ENCODE data around the gene INSC. TPM values are rescaled to one million over a fixed set of nuclear protein-coding genes. Genes with fewer than 3 reads are reported as not detected.

The INSC gene
- total and polyA plus RNA-seq, 2 of the 4 experiments (the other 2 are of a cell fraction), result 0.53 to 1.4 TPM

DNA sequence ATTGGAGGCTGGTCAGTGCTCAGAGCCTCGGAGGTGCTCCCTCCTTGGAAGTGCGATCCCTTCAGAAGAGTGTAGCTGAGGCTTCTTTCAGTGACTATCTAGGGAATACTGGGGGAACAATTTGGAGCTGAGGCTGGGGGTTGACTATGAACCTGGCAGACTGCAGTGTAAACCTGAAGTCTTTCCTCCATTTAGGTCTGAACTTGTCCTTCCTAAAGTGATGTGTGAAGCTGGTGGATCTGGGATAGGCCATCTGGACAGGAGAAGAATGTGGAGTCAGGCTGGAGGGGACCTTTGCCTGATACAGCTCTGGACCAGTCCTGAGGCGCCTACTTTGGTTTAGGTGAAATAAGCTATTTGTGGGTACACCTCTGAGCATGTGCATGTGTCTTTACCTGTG is 3.5 kb upstream of the INSC start:
- peaks cover 0 to 12% of the 10 kb centered on the region in 2 experiments; a peak in 1 of 4 replicates for H3K79me1 ChIP-seq (ENCODE audit: low read depth in 1 of 2, low read length in 2 of 2)
- no peak overlapping the region for H2AFZ ChIP-seq (replicated peaks; ENCODE audit: low read length, poor library complexity)
- ATAC-seq (ENCODE audit: low read depth), result no peak
- H4K8ac ChIP-seq (ENCODE audit: low read depth in 2 of 2, low read length in 2 of 2), result no peak overlapping the region
- H4K91ac ChIP-seq (ENCODE audit: insufficient read depth, low read depth, low read length), result no peak overlapping the region; the same call in none of the 2 replicates
- H4K20me1 ChIP-seq (ENCODE audit: insufficient read depth, low read length), result no peaks in the 10 kb centered on the region
- peak overlapping the region; percentile 50 for H3K4ac ChIP-seq (ENCODE audit: low read depth, low read length)
- no peak overlapping the region for H2AK5ac ChIP-seq (ENCODE audit: low read depth, low read length)
- H2BK120ac ChIP-seq (ENCODE audit: low read depth, low read length), result peak overlapping the region; percentile 42; the same call in 1 of the 2 replicates
- no peak overlapping the region for H3K18ac ChIP-seq (ENCODE audit: low read depth, low read length)
- no peak overlapping the region for H3K14ac ChIP-seq (replicated peaks; ENCODE audit: low read depth, low read length)
- no peaks in the 10 kb centered on the region for H3K27me3 ChIP-seq (ENCODE audit: control insufficient read depth, insufficient read depth, low read length)
- H3K23ac ChIP-seq (ENCODE audit: low read depth, low read length), result no peak overlapping the region
- ChIA-PET POLR2A (ENCODE audit: unreplicated experiment) (no interaction called here), CTCF (interaction anchor here (0.8 to 1.0 kb wide), 2 partner anchors 48 to 50 kb away, joined by 3 to 4 read pairs; no protein-coding TSS in a partner anchor)
- intact Hi-C loops (cut with micrococcal nuclease), result no loop called here
- H3K56ac ChIP-seq (ENCODE audit: extremely low read depth, insufficient read depth, low read length), result no peak overlapping the region
- H2BK5ac ChIP-seq (ENCODE audit: low read depth, low read length, poor library complexity, severe bottlenecking), result no peak overlapping the region
- H3K4me1 ChIP-seq (ENCODE audit: control insufficient read depth, insufficient read depth, low read length), result peaks cover 23% of the 10 kb centered on the region
- WGBS, 2 experiments (ENCODE audit: extremely low coverage in 2 of 2, insufficient read length in 1 of 2), result no CpG with 5 or more reads among the region's 3 CpGs
- no peaks in the 10 kb centered on the region for H3K9me3 ChIP-seq (ENCODE audit: control insufficient read depth, insufficient read depth, low read length)
- H3K4me2 ChIP-seq (ENCODE audit: low read depth, low read length), result no peak overlapping the region
- no peak overlapping the region for H3K27ac ChIP-seq (ENCODE audit: insufficient read depth, low read length)
- H3K9ac ChIP-seq (ENCODE audit: low read depth, low read length), result no peak overlapping the region
- peaks cover 19% of the 10 kb centered on the region for H3K9me1 ChIP-seq (ENCODE audit: insufficient read depth, low read length)
- in situ Hi-C loops (cut with MboI; ENCODE audit: low sequenced_read_pairs), result loop anchor here (5.0 kb wide), 1 partner anchor 46 kb away; no protein-coding TSS in a partner anchor
- BruUV-seq (replicated peaks), result no TSS peak
- no peak overlapping the region for H2BK20ac ChIP-seq (ENCODE audit: low read depth, low read length)
- H3K36me3 ChIP-seq (ENCODE audit: control insufficient read depth, insufficient read depth, low read length), result no peaks in the 10 kb centered on the region
- DNase-seq, result no peak
- no peak overlapping the region for H2AK9ac ChIP-seq (replicated peaks; ENCODE audit: low read depth, low read length, poor library complexity)
- H4K5ac ChIP-seq (ENCODE audit: low read depth, low read length), result no peak overlapping the region
- dilution Hi-C loops (cut with HindIII; ENCODE audit: low sequenced_read_pairs, unreplicated experiment), result no loop called here
- H3K4me3 ChIP-seq (ENCODE audit: insufficient read depth, low read depth, low read length), result no peak overlapping the region
- TF ChIP-seq, protein P1, sequence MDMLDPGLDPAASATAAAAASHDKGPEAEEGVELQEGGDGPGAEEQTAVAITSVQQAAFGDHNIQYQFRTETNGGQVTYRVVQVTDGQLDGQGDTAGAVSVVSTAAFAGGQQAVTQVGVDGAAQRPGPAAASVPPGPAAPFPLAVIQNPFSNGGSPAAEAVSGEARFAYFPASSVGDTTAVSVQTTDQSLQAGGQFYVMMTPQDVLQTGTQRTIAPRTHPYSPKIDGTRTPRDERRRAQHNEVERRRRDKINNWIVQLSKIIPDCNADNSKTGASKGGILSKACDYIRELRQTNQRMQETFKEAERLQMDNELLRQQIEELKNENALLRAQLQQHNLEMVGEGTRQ (IDR thresholded peaks at IDR 0.05; ENCODE audit: low read depth, low read length), result no peak
- peak overlapping the region; percentile 45; the same call in 2 of the 3 replicates for H2BK15ac ChIP-seq (ENCODE audit: low read depth, low read length)
